B cell (primary cell): Measurements from ENCODE around the gene GRK5. TPM values are rescaled to one million over a fixed set of nuclear protein-coding genes. Genes with fewer than 3 reads are reported as not detected.
A peak's percentile ranks its signal among the peaks of the same experiment; 100 is the strongest.

Experiments
- ATAC-seq: fragments of 200-7000 bp; cut with Tn5 transposase; one replicate; pipeline ENCODE4 v1.10.0; 2021; ENCODE audit warnings: low read depth, mild to moderate bottlenecking, moderate number of reproducible peaks, moderate library complexity
- CTCF ChIA-PET: fragments of 350-600 bp; sonication (Branson Sonifier 250); formaldehyde crosslinking; loops from one replicate; lab custom pipeline; 2021; ENCODE audit warnings: antibody characterized with exemption, inconsistent platforms; lab: Charles Lee
- POLR2A ChIA-PET: fragments of 350-600 bp; sonication (Branson Sonifier 250); formaldehyde crosslinking; loops from one replicate; lab custom pipeline; 2021; ENCODE audit warnings: antibody characterized with exemption; lab: Charles Lee
- DNase-seq: peaks from one replicate; pipeline ENCODE4 v3.0.0; 2013
- H2AFZ ChIP-seq: 2 replicates; pipeline ENCODE4 v1.6.1; 2012; ENCODE audit warnings: mild to moderate bottlenecking, low read depth, low read length; ENCODE audit not compliant: insufficient read depth, poor library complexity, severe bottlenecking
- H3K27ac ChIP-seq, 2 donors: 1 replicate in 1 of 2; 2 replicates in 1 of 2; pipeline ENCODE4 v1.5.1; 2012 to 2013; ENCODE audit warnings: low read length in 2 of 2, mild to moderate bottlenecking in 2 of 2, moderate library complexity in 1 of 2
- H3K27me3 ChIP-seq, 4 experiments: fragments of 200-600 bp in 1 of 4; sonication (generic) in 1 of 4; replicated peaks in 1 of 4; 1 replicate in 2 of 4; 2 replicates in 2 of 4; pipeline versions ENCODE4 v1.6.1 to v1.7.0; 2013 to 2016; ENCODE audit warnings: low read length in 3 of 4, mild to moderate bottlenecking in 2 of 4, mixed read lengths in 1 of 4, moderate library complexity in 1 of 4; ENCODE audit not compliant: insufficient read depth in 4 of 4, control insufficient read depth in 3 of 4; ENCODE audit errors: control extremely low read depth in 1 of 4
- H3K36me3 ChIP-seq, 2 experiments: replicated peaks in 1 of 2; 1 replicate in 1 of 2; 2 replicates in 1 of 2; pipeline versions ENCODE4 v1.6.1 to v1.7.1; 2013; ENCODE audit warnings: low read length in 1 of 2; ENCODE audit not compliant: insufficient read depth in 2 of 2, control insufficient read depth in 1 of 2; ENCODE audit errors: control extremely low read depth in 1 of 2, extremely low read depth in 1 of 2
- H3K4me1 ChIP-seq, 2 donors: fragments of 200-600 bp in 1 of 2; sonication (generic) in 1 of 2; 1 replicate in 1 of 2; 2 replicates in 1 of 2; pipeline versions ENCODE4 v1.5.1 to v1.6.1; 2013 to 2017; ENCODE audit warnings: low read length in 2 of 2; ENCODE audit not compliant: control insufficient read depth in 2 of 2, insufficient read depth in 2 of 2
- H3K4me2 ChIP-seq: replicated peaks from 2 replicates; pipeline ENCODE3; 2012; ENCODE audit warnings: mild to moderate bottlenecking, low read depth, low read length; ENCODE audit not compliant: poor library complexity, severe bottlenecking
- H3K4me3 ChIP-seq, 5 experiments: fragments of 200-600 bp in 1 of 5; sonication (generic) in 1 of 5; 1 replicate in 3 of 5; 2 replicates in 2 of 5; pipeline versions ENCODE4 v1.5.1 to v1.7.0; 2011 to 2016; ENCODE audit warnings: low read length in 4 of 5, mild to moderate bottlenecking in 4 of 5, low read depth in 2 of 5, control low read depth in 1 of 5, moderate library complexity in 1 of 5; ENCODE audit not compliant: insufficient read depth in 1 of 5; ENCODE audit errors: control extremely low read depth in 1 of 5, extremely low read depth in 1 of 5
- H3K79me2 ChIP-seq: fragments of 200-600 bp; sonication (generic); one replicate; pipeline ENCODE4 v1.6.0; 2016; ENCODE audit warnings: low read length; ENCODE audit not compliant: control insufficient read depth, insufficient read depth
- H3K9ac ChIP-seq: fragments of 200-600 bp; sonication (generic); 2 replicates; pipeline ENCODE4 v1.6.1; 2017; ENCODE audit warnings: mild to moderate bottlenecking, low read length, moderate library complexity
- H3K9me3 ChIP-seq, 3 donors: one replicate each; pipeline versions ENCODE4 v1.6.1 to v1.7.1; 2013; ENCODE audit warnings: low read length in 2 of 3; ENCODE audit not compliant: control insufficient read depth in 2 of 3, insufficient read depth in 1 of 3; ENCODE audit errors: control extremely low read depth in 1 of 3
- H4K20me1 ChIP-seq: 2 replicates; pipeline ENCODE4 v1.6.0; 2012; ENCODE audit warnings: mild to moderate bottlenecking, low read length; ENCODE audit not compliant: insufficient read depth, control insufficient read depth, poor library complexity, severe bottlenecking
- H3K27ac Mint-ChIP-seq: one replicate; pipeline ENCODE4 v1.8.0; 2021; ENCODE audit warnings: mixed read lengths
- H3K27me3 Mint-ChIP-seq: one replicate; pipeline ENCODE4 v1.8.0; 2021; ENCODE audit warnings: mixed read lengths
- H3K4me1 Mint-ChIP-seq: one replicate; pipeline ENCODE4 v1.8.0; 2021; ENCODE audit warnings: mixed read lengths
- H3K4me3 Mint-ChIP-seq: one replicate; pipeline ENCODE4 v1.8.0; 2021; ENCODE audit warnings: mixed read lengths
- H3K9me3 Mint-ChIP-seq: one replicate; pipeline ENCODE4 v1.8.0; 2022; ENCODE audit warnings: mixed read lengths; ENCODE audit not compliant: insufficient read depth
- EZH2 ChIP-seq: IDR thresholded peaks from 2 replicates; pipeline ENCODE4 v1.6.1; 2012; ENCODE audit warnings: borderline replicate concordance, low read depth, mild to moderate bottlenecking, moderate library complexity, low read length; ENCODE audit not compliant: insufficient read depth, poor library complexity, severe bottlenecking
- WGBS: methylation state at CpG from one replicate; pipeline ENCODE4 v1.1.5; 2013; ENCODE audit warnings: missing lambda C conversion rate; ENCODE audit not compliant: insufficient coverage; 5-methylcytosine and 5-hydroxymethylcytosine counted together
- intact Hi-C: fragments of 100-400 bp; cut with micrococcal nuclease; formaldehyde crosslinking; loops from one replicate; pipeline ENCODE4 v1.10.0; 2022
- polyA plus RNA-seq: library from polyadenylated mRNA; depleted of rRNA; stranded (reverse); fragments of >200 nt; gene quantifications from 2 replicates; pipeline ENCODE4 v1.2.3, GENCODE V29; 2012
- total RNA-seq, 2 donors: library from RNA; stranded (reverse); fragments of 120-200 nt in 1 of 2; gene quantifications; 1 replicate in 1 of 2; 2 replicates in 1 of 2; pipeline versions ENCODE4 v1.2.3 to v1.2.4, GENCODE V29; 2013 to 2022
- TF ChIP-seq, protein P1 (sequence below): fragments of 200-600 bp; IDR thresholded peaks from one replicate; pipeline ENCODE4 v1.8.0; 2022; ENCODE audit warnings: antibody characterized with exemption, mild to moderate bottlenecking

The GRK5 gene
- total and polyA plus RNA-seq, 2 donors (not counting 1 experiment from before 2014, with no cell fraction given): 21.9 to 54.8 TPM

DNA sequence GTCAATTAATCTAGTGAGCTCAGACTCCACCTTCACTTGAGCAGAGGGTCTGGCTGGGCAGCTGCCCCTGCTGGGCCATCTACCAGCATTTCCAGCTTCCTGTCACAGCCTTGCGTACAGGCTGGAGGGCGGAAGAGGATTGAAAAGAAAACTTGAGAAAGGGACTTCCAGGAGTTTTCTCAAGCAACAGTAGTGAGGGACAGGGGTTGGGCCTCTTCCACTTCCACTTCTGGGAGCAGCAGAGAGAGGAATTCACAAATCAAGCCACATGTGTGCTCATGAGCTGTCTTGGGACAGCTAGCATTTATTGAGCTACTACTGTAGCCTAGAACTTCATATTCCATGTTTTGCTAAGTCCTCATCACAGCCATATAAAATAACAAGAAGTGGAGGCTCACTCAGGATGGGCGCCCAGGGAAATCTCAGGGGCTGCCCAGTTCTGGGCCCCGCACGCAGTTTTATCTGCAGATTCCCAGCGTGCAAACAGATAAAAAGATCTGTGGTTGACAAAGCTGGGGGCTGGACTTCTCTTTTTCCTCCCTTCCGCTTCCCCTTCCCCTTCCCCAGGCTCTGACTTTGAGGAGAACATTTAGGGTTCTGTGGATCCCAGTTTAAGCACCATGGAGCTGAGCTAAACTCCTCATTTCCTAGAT, 199.4 kb downstream of the GRK5 start:
- H3K27me3 ChIP-seq: no peaks in the 10 kb centered on the region

More for the DNA sequence above, 199.4 kb downstream of the GRK5 start:
- Mint-ChIP-seq H3K9me3 (no peaks in the 10 kb centered on the region), H3K4me1 (peaks cover 34% of the 10 kb centered on the region), H3K4me3 (no peak overlapping the region), H3K27me3 (no peaks in the 10 kb centered on the region), H3K27ac (peak overlapping the region; percentile 23)
- intact Hi-C loops: no loop called here
- 100% methylated on average over 1 of the region's 7 CpGs for WGBS
- ATAC-seq: no peak
- ChIA-PET CTCF (interaction anchor here (0.9 to 4.1 kb wide), 8 partner anchors 9 to 267 kb away, joined by 3 to 23 read pairs (median 4); partner anchors contain the start of gene GRK5), POLR2A (no interaction called here)
- no peak overlapping the region for H3K9ac ChIP-seq
- no peak for TF ChIP-seq EZH2
- TF ChIP-seq, protein P1, sequence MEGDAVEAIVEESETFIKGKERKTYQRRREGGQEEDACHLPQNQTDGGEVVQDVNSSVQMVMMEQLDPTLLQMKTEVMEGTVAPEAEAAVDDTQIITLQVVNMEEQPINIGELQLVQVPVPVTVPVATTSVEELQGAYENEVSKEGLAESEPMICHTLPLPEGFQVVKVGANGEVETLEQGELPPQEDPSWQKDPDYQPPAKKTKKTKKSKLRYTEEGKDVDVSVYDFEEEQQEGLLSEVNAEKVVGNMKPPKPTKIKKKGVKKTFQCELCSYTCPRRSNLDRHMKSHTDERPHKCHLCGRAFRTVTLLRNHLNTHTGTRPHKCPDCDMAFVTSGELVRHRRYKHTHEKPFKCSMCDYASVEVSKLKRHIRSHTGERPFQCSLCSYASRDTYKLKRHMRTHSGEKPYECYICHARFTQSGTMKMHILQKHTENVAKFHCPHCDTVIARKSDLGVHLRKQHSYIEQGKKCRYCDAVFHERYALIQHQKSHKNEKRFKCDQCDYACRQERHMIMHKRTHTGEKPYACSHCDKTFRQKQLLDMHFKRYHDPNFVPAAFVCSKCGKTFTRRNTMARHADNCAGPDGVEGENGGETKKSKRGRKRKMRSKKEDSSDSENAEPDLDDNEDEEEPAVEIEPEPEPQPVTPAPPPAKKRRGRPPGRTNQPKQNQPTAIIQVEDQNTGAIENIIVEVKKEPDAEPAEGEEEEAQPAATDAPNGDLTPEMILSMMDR: no peak
- DNase-seq: no peak
- peaks cover 43% of the 10 kb centered on the region for H3K79me2 ChIP-seq
- H3K9me3 ChIP-seq: no peaks in the 10 kb centered on the region
- no peak overlapping the region for H2AFZ ChIP-seq
- H4K20me1 ChIP-seq: peaks cover 17% of the 10 kb centered on the region
- H3K4me1 ChIP-seq: peaks cover 23% of the 10 kb centered on the region in 2 donors
- H3K36me3 ChIP-seq: peaks cover 0 to 7% of the 10 kb centered on the region in 2 experiments
- peak overlapping the region in 1 of 2 donors; percentile 49 for H3K27ac ChIP-seq
- H3K4me3 ChIP-seq: no peak overlapping the region
- no peak overlapping the region for H3K4me2 ChIP-seq
